GM12891 (cell line): ENCODE measurements around the gene ZAR1.

Source experiments
- DNase-seq: peaks from one replicate; pipeline ENCODE4 v3.0.0; 2011; ENCODE audit warnings: low spot score; ENCODE audit not compliant: insufficient read length
- FAIRE-seq: peaks from 2 replicates; lab custom pipeline; 2011; peaks lifted over from hg19 to GRCh38; lab: Jason Lieb, UNC
- PAX5 ChIP-seq: IDR thresholded peaks from 2 replicates; pipeline ENCODE4 v1.6.1; 2011; ENCODE audit warnings: low read length, moderate library complexity, mild to moderate bottlenecking; ENCODE audit not compliant: insufficient read depth, severe bottlenecking
- POLR2A ChIP-seq: IDR thresholded peaks from 2 replicates; pipeline ENCODE4 v1.6.1; 2011; ENCODE audit warnings: low read depth, low read length, control low read depth
- POLR2AphosphoS5 ChIP-seq: IDR thresholded peaks from 2 replicates; pipeline ENCODE4 v1.6.1; 2011; ENCODE audit warnings: low read depth, low read length, control low read depth
- POU2F2 ChIP-seq: IDR thresholded peaks from 2 replicates; pipeline ENCODE4 v1.6.1; 2011; ENCODE audit warnings: low read depth, mild to moderate bottlenecking, control low read depth, low read length, moderate library complexity
- SPI1 ChIP-seq: IDR thresholded peaks from 2 replicates; pipeline ENCODE4 v1.6.1; 2011; ENCODE audit warnings: low read depth, low read length, control low read depth
- TAF1 ChIP-seq: IDR thresholded peaks from 2 replicates; pipeline ENCODE4 v1.6.1; 2011; ENCODE audit warnings: low read depth, low read length, control low read depth

The ZAR1 gene

GRCh38 chr4:48484494-48485168 is 5.4 kb upstream of the ZAR1 start:
- no peak for TF ChIP-seq TAF1
- TF ChIP-seq SPI1: no peak
- no peak for TF ChIP-seq POLR2AphosphoS5
- no peak for TF ChIP-seq POU2F2
- TF ChIP-seq POLR2A: no peak
- no peak for TF ChIP-seq PAX5
- DNase-seq: no peak
- no peak for FAIRE-seq

- FAIRE-seq (no peak), DNase-seq (no peak)
- no peak for TF ChIP-seq SPI1
- no peak for TF ChIP-seq TAF1
- TF ChIP-seq POLR2A: no peak
- no peak for TF ChIP-seq POLR2AphosphoS5
- TF ChIP-seq POU2F2: no peak
- no peak for TF ChIP-seq PAX5
Measured at GRCh38 chr4:48489683-48490011, 405 bp upstream of the ZAR1 start.

DNA sequence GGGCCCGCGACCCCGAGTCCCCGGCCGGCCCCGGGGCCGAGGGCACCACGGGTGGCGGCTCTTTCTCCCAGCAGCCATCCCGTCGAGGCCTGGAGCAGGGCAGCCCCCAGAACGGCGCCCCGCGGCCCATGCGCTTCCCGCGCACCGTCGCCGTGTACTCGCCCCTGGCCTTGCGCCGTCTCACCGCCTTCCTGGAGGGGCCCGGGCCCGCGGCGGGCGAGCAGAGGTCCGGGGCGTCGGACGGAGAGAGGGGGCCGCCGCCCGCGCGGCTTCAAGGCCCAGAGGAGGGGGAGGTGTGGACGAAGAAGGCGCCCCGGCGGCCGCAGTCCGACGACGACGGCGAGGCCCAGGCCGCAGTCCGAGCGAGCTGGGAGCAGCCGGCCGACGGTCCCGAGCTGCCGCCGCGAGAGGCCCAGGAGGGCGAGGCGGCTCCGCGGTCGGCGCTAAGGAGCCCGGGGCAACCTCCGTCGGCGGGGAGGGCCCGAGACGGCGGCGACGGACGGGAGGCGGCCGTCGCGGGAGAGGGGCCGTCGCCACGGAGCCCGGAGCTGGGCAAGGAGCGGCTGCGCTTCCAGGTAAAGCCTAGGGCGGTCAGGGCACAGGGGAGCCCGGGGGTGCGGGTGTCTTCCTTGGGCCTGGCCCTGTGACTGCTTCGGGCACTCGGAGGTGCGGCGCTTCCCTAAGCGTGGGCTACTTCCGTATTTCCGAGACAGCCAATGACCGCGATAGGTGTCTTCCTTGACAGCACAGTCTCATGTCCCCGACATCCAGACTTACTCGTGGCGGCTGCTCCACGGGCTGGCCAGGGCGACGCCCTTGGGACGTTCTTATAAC is 845 bp downstream of the ZAR1 start:
- TF ChIP-seq PAX5 (no peak), TAF1 (no peak), POLR2AphosphoS5 (no peak), POLR2A (no peak), SPI1 (no peak), POU2F2 (no peak)

DNA sequence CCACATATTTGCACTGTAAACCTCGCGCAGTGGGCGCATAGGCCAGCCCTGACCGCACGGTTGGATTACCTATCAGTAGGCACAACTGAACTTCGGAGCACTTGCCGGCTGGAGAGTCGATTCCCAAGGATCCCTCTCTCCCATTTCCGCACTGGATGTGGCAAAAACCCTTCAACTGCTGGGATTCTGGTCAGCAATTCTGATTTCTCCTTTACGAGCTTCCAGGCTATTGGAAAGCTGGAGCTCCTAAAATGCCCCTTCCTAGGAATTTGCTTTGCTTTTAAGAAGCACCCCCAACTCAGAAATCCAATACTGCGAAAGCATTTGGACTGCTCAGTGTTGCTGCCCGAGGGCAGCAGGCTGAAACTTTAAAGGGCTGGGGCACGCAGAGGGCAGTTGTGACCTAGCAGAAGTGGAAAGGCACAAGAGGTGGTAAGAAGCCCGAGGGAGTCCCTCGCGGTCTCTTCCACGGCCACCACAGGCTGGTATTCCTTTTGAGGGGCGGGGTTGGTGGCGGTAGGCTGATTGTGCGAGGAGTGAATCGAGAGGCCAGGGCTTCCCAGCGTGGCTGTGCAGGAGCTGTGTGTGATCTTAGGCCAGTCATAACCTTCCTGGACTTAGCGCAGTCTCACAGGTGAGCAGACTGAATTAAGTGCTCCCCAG is 1.6 kb downstream of the ZAR1 start:
- no peak for TF ChIP-seq SPI1
- TF ChIP-seq TAF1: no peak
- no peak for DNase-seq
- no peak for FAIRE-seq

More for the DNA sequence above, 845 bp downstream of the ZAR1 start:
- FAIRE-seq (no peak), DNase-seq (no peak)

DNA sequence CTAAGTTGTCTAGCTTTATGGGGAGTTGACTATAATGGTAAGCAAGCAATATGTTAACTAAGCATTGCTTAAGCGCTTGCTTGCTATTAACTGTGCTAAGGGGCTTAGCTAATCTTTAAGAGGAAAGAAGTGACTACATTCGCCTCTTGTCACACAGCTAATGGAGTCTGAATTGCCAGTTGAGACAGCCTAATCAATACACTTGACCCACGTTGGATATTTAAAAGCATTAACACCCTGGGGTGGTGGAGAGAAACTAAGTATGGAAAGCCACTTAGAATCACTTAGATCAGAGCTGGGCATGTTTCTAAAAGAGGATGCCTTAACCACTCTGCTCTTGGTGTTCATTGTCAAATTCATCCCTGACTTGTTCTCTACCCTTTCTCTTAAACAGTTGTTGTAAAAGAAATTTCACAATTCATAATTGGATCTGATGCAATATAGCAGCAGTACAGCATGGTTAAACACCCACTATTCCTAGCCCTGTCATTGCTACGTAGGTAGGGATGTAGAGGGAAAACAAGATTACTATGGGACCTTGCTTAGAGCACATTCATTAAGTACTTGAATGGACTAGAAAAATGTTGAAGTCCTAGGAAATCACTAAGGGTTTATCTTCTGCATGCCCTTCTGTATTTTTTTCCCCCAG is 3.5 kb downstream of the ZAR1 start:
- DNase-seq (no peak), FAIRE-seq (no peak)
- no peak for TF ChIP-seq POLR2AphosphoS5
- TF ChIP-seq PAX5: no peak
- TF ChIP-seq POU2F2: no peak
- no peak for TF ChIP-seq SPI1
- no peak for TF ChIP-seq POLR2A
- TF ChIP-seq TAF1: no peak

- FAIRE-seq (no peak), DNase-seq (no peak)
- TF ChIP-seq POLR2AphosphoS5 (no peak), POU2F2 (no peak)
Measured at GRCh38 chr4:48495941-48496340, 5.9 kb downstream of the ZAR1 start.

DNA sequence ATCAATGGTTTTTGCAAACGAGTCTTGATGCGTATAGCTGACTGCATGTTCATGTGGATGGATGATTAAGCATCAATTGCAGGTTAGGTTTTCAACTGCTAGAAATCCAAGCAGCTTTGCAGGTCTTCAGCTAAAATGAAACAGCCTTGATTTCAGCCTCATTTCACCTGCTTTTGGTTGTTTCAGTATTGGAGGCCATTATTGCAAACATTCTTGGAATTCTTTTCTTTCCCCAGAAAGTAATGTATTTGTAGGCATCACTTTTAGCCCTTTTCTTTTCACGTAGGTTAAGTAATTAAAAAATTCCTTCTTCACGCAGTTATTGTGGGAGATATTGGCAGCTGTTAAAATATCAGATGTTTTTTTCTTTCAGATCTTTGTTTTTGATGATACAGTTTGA is 8.8 kb downstream of the ZAR1 start:
- no peak for TF ChIP-seq SPI1
- TF ChIP-seq POU2F2: no peak
- TF ChIP-seq POLR2A: no peak
- TF ChIP-seq TAF1: no peak
- TF ChIP-seq POLR2AphosphoS5: no peak
- no peak for TF ChIP-seq PAX5

DNA sequence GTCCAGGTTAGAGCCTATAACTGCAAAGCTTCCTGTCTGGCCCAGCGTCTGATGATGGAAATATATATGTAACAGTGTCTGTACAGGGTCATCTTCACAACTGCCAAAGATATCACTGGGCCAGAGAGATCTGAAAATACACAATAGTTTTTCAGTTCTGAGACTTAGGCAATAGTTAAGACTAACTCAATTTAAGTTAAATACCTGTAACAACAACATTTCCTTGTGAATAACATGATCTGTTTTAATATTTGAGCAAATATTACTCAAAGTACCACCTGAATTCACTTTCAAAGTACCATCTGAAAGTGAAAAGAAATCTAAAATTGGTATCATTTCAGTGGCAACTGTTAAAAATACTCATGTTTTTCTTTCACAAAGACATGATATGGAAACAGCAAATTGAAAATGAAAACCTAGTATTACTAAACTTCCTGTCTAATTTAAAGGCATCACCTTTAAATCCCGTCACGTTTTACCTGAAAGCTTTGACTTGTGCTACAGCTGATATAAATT is 9.6 kb downstream of the ZAR1 start:
- peak; percentile 43 for FAIRE-seq
- DNase-seq: no peak
- no peak for TF ChIP-seq POLR2AphosphoS5
- no peak for TF ChIP-seq TAF1
- TF ChIP-seq PAX5: no peak
- no peak for TF ChIP-seq POU2F2
- no peak for TF ChIP-seq POLR2A
- no peak for TF ChIP-seq SPI1

More for the DNA sequence above, 8.8 kb downstream of the ZAR1 start:
- DNase-seq (no peak), FAIRE-seq (peak; percentile 47)

GRCh38 chr4:48503233-48504025 is 13.4 kb downstream of the ZAR1 start:
- TF ChIP-seq POU2F2 (no peak), PAX5 (no peak), TAF1 (no peak), POLR2AphosphoS5 (no peak), SPI1 (no peak), POLR2A (no peak)
- DNase-seq (no peak), FAIRE-seq (no peak)
